HG03097 (cell line): ENCODE data around the gene CAPZB.

ENCODE experiments used
- ATAC-seq: cut with Tn5 transposase; IDR thresholded peaks from one replicate; pipeline ENCODE4 v1.9.1; 2021; ENCODE audit not compliant: unreplicated experiment, low FRiP score

The CAPZB gene

DNA sequence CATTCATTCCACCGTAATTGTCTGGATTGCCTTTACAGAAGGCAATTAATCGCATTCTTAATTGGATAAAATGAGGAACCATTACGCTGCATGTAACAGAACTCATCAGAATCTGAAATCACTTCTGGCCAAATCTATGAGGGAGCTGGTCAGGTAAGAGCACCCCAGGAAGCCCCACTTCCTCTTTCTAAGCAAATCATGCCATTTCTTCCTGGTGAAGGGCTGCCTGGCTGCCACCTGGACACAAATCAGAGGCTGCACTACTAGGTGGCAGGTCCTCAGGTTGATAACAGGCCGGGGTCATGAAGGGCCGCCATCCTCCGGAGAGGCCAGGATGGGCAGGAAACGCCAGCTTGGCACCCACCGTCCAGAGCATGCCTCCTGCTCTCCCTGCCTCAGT lies 73.7 kb downstream of the CAPZB start:
- ATAC-seq, result no peak

- no peak for ATAC-seq
Observed at GRCh38 chr1:19410393-19410792, 74.9 kb downstream of the CAPZB start.

- ATAC-seq, result no peak
Observed at GRCh38 chr1:19409477-19410341, 75.6 kb downstream of the CAPZB start.

- no peak for ATAC-seq
Observed at GRCh38 chr1:19407494-19408096, 77.7 kb downstream of the CAPZB start.

- ATAC-seq, result no peak
Observed at GRCh38 chr1:19406680-19407079, 78.7 kb downstream of the CAPZB start.

GRCh38 chr1:19405761-19406487 lies 79.4 kb downstream of the CAPZB start:
- no peak for ATAC-seq

DNA sequence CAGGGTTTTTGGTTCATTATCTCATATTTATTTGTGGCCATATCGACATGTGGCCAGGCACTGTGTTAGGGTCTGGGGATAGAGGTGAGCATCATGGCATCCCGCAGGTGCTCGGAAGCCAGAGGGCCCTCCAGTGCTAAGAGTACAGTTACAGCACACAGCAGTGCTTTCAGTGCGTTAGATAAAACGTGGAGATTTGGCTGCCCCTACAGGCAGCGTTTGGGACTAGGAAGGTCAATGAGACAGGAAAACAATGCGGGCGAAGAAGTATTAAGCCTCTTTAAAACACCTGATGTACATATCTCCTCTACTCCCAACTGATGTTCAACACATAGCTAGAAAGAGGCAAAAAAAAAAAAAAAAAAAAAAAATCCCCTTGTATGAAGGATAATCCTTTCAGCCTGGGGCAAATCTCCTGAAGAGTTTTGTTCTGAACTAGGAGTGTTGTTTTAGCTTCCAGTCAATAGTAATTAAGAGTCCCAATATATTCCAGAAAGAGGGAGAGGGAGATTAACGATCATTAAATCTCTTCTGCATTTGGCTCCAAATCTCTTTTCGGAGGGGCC lies 80.1 kb downstream of the CAPZB start:
- no peak for ATAC-seq

DNA sequence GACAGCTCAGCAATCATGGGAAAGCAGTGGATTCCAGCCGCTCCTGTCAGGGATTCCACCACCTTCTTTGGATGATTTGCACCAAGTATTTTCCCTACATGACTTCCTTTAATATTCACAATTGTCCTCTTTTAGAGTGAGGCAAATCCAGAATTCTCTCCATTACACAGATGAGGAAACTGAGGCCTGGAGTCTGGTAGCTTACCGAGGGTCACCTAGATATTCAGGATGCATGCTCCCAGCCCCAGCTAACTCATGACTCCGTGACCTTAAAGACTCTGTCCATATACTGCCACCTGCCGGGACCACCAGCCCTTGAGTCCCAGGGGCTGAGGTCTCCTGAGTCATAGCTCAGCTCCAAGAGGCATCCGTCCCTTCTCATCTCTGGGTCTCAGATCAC lies 80.6 kb downstream of the CAPZB start:
- ATAC-seq, result no peak

- no peak for ATAC-seq
Observed at GRCh38 chr1:19403256-19403655, 82.1 kb downstream of the CAPZB start.

DNA sequence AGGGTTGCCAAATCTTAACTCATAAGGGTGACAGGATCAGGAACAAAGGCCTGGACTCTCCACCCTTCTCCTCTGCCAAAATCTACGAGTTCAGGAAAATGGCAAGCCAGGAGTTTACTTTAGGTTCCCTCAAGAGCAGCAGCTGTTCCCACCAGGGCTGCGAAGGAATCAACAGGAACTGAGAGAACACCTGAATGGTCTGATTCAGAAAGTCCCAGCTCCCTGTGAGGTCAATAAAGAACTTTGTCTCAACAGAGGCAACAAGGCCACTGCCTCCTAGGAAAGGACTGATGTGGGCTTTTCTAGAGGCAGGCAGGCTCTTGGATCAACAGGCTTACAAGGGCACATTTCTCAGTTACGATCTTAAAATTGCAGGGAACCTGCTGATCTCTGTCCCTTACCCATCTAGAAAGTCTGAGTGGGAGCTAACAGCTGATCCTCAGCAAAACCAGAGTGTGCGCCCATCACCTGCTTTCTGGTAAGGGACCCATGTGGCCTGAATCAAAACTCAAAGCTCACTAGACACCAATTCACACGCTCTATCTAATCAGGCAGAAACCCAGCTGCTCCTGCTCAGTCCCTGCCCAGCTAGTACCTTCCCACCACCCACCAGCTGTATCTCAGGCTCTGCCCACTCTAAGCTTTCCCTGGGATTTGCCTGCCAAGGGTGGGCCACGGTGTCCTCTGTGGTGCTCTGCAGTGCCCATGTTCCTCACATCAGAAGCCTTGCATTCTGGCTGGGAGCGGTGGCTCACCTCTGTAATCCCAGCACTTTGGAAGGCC lies 83.1 kb downstream of the CAPZB start:
- no peak for ATAC-seq

DNA sequence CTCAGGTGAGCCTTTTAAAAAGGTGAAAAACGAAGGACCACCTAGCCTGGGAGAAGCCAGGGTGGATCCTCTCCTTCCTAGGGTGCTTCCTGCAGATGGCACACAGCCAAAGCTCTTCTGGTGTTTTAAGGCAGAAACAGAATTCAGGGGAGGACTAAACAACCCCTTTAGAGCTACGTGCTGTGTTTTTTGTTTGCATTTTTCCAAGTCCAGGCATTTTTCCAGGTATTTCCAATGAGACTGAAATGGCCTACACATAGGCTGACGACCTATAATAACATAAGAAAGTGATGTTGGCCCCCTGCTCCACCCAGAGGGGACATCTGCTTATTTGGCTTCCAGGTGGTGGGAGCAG lies 83.8 kb downstream of the CAPZB start:
- ATAC-seq, result no peak

- ATAC-seq, result no peak
Observed at GRCh38 chr1:19400875-19401534, 84.3 kb downstream of the CAPZB start.

- no peak for ATAC-seq
Observed at GRCh38 chr1:19400192-19400611, 85.1 kb downstream of the CAPZB start.

- ATAC-seq, result no peak
Observed at GRCh38 chr1:19398309-19398760, 87.0 kb downstream of the CAPZB start.

GRCh38 chr1:19397217-19397945 lies 88.0 kb downstream of the CAPZB start:
- ATAC-seq, result no peak

- no peak for ATAC-seq
Observed at GRCh38 chr1:19396280-19396679, 89.1 kb downstream of the CAPZB start.

- no peak for ATAC-seq
Observed at GRCh38 chr1:19395678-19396192, 89.6 kb downstream of the CAPZB start.

GRCh38 chr1:19393046-19393445 lies 92.3 kb downstream of the CAPZB start:
- ATAC-seq, result no peak

DNA sequence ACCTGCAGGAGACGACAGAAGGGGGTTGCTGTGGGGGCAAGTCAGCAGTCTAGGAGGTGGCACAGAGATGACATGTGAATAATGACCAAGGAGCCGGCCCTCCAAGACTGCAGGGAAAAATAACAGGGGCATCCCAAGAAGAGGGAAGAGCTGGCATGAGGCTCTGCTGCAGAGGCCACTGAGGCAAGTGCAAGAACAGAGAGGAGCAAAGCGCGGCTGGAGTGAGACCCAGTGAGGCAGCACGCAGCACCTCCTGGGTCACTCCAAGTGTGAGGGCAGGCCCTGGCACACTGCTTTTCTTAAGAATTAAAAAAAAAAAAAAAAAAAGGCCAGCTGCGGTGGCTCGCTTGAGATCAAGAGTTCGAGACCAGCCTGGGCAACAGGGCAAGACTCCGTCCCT lies 93.1 kb downstream of the CAPZB start:
- ATAC-seq, result no peak
